ENCODE results near the gene RAB35. TPM values are rescaled to one million over a fixed set of nuclear protein-coding genes. Genes with fewer than 3 reads are reported as not detected.

The RAB35 gene
- total RNA-seq, 1 experiment from 2014 or later: 57.9 TPM

- CTCF ChIA-PET: no interaction called here
- H3K27me3 ChIP-seq (replicated peaks; ENCODE audit: insufficient read depth, low read depth, low read length, poor library complexity): no peaks in the 10 kb centered on the region
- H3K9me3 ChIP-seq (ENCODE audit: low read depth, low read length, poor library complexity, severe bottlenecking): no peaks in the 10 kb centered on the region
- DNase-seq (ENCODE audit: low spot score): no peak
- no peaks in the 10 kb centered on the region for H3K36me3 ChIP-seq (ENCODE audit: insufficient read depth, low read length, poor library complexity, severe bottlenecking)
- H3K27ac ChIP-seq (ENCODE audit: low read depth, low read length, poor library complexity, severe bottlenecking): peak overlapping the region; percentile 68
- peaks cover 4% of the 10 kb centered on the region for H3K4me1 ChIP-seq (ENCODE audit: insufficient read depth, low read length, poor library complexity, severe bottlenecking)
- no TSS peak for BruUV-seq (replicated peaks)
- POLR2A ChIA-PET (ENCODE audit: low non-redundant PET): no interaction called here
- no peak overlapping the region for H3K4me3 ChIP-seq (ENCODE audit: low read depth, low read length, poor library complexity, severe bottlenecking)
- TF ChIP-seq, protein P1, sequence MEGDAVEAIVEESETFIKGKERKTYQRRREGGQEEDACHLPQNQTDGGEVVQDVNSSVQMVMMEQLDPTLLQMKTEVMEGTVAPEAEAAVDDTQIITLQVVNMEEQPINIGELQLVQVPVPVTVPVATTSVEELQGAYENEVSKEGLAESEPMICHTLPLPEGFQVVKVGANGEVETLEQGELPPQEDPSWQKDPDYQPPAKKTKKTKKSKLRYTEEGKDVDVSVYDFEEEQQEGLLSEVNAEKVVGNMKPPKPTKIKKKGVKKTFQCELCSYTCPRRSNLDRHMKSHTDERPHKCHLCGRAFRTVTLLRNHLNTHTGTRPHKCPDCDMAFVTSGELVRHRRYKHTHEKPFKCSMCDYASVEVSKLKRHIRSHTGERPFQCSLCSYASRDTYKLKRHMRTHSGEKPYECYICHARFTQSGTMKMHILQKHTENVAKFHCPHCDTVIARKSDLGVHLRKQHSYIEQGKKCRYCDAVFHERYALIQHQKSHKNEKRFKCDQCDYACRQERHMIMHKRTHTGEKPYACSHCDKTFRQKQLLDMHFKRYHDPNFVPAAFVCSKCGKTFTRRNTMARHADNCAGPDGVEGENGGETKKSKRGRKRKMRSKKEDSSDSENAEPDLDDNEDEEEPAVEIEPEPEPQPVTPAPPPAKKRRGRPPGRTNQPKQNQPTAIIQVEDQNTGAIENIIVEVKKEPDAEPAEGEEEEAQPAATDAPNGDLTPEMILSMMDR (conservative IDR thresholded peaks at IDR 0.05; ENCODE audit: low read depth, low read length): no peak
- TF ChIP-seq EZH2 (IDR thresholded peaks at IDR 0.05; ENCODE audit: borderline replicate concordance, low read depth, low read length, poor library complexity, severe bottlenecking): no peak
- intact Hi-C loops (cut with micrococcal nuclease; ENCODE audit: unreplicated experiment): loop anchor here (10.0 kb wide), 1 partner anchor 154 kb away; the partner anchor contains the start of gene PXN
These were observed 5.7 kb downstream of the RAB35 start for GRCh38 chr12:120110550-120111501.

DNA sequence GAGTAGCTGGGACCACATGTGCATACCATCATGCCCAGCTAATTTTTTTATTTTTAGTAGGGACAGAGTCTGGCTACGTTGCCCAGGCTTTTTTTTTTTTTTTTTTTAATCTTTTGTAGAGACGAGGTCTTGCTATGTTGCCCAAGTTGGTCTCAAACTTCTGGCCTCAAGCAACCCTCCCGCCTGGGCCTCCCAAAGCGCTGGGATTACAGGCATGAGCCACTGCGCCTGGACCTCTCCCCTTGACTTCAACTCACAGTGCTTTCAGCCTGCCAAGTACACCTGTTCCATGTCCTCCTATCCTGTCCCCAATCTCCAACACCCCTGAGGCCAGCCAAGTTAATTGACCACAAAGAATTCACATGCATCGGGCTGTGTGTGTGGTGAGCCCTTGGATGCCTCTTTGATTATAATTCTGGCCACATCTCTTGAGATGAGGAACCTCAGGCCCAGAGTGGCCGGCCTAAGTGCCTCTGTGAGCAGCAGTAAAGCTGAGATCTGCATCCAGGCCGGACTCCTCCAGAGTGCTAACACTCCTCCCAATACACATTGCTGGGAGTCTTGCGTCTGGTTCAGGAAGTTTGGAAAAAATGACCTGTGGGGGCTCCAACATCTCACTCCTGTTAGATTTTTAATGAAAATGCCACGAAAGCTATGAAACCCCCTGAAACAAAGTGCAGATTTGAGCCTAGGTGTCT, 6.8 kb downstream of the RAB35 start:
- CTCF ChIA-PET: no interaction called here
- no peaks in the 10 kb centered on the region for H3K9me3 ChIP-seq (ENCODE audit: low read depth, low read length, poor library complexity, severe bottlenecking)
- H3K4me3 ChIP-seq (ENCODE audit: low read depth, low read length, poor library complexity, severe bottlenecking): no peak overlapping the region
- no peak for DNase-seq (ENCODE audit: low spot score)
- no TSS peak for BruUV-seq (replicated peaks)
- no peaks in the 10 kb centered on the region for H3K36me3 ChIP-seq (ENCODE audit: insufficient read depth, low read length, poor library complexity, severe bottlenecking)
- intact Hi-C loops (cut with micrococcal nuclease; ENCODE audit: unreplicated experiment): loop anchor here (10.0 kb wide), 1 partner anchor 155 kb away; the partner anchor contains the start of gene PXN
- H3K4me1 ChIP-seq (ENCODE audit: insufficient read depth, low read length, poor library complexity, severe bottlenecking): no peaks in the 10 kb centered on the region
- no peak for TF ChIP-seq EZH2 (IDR thresholded peaks at IDR 0.05; ENCODE audit: borderline replicate concordance, low read depth, low read length, poor library complexity, severe bottlenecking)
- TF ChIP-seq, protein P1 (conservative IDR thresholded peaks at IDR 0.05; ENCODE audit: low read depth, low read length): no peak
- no peaks in the 10 kb centered on the region for H3K27me3 ChIP-seq (replicated peaks; ENCODE audit: insufficient read depth, low read depth, low read length, poor library complexity)
- POLR2A ChIA-PET (ENCODE audit: low non-redundant PET): no interaction called here
- H3K27ac ChIP-seq (ENCODE audit: low read depth, low read length, poor library complexity, severe bottlenecking): no peak overlapping the region

DNA sequence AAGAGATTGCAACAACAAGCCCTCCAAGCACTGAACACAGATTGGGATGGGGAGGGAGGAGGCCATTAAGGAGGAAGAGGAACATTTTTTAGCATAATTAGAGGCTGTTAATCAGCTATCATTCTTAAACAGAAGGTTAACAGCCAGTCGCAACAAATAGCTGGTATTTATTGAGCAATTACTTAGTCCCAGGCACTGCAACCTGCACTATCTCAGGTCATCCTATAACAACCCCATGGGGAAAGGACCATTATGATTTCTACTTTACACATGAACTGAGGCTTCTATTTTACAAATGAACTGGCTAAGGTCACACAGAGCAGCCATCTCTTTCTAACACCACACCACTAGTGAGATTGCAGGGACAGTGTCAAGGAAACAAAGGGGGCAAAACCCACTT, 10.4 kb downstream of the RAB35 start:
- Histone ChIP-seq H3K4me3 (ENCODE audit: low read depth, low read length, poor library complexity, severe bottlenecking) (no peak overlapping the region), H3K36me3 (ENCODE audit: insufficient read depth, low read length, poor library complexity, severe bottlenecking) (peaks cover 16% of the 10 kb centered on the region), H3K27me3 (replicated peaks; ENCODE audit: insufficient read depth, low read depth, low read length, poor library complexity) (no peaks in the 10 kb centered on the region), H3K27ac (ENCODE audit: low read depth, low read length, poor library complexity, severe bottlenecking) (no peak overlapping the region), H3K9me3 (ENCODE audit: low read depth, low read length, poor library complexity, severe bottlenecking) (no peaks in the 10 kb centered on the region), H3K4me1 (ENCODE audit: insufficient read depth, low read length, poor library complexity, severe bottlenecking) (no peaks in the 10 kb centered on the region)
- TF ChIP-seq EZH2 (IDR thresholded peaks at IDR 0.05; ENCODE audit: borderline replicate concordance, low read depth, low read length, poor library complexity, severe bottlenecking): no peak
- TF ChIP-seq, protein P1 (conservative IDR thresholded peaks at IDR 0.05; ENCODE audit: low read depth, low read length): no peak
- CTCF ChIA-PET: no interaction called here
- DNase-seq (ENCODE audit: low spot score): no peak
- POLR2A ChIA-PET (ENCODE audit: low non-redundant PET): no interaction called here
- BruUV-seq (replicated peaks): TSS peak; percentile 39
- intact Hi-C loops (cut with micrococcal nuclease; ENCODE audit: unreplicated experiment): no loop called here

All from A673 (cell line).